Heart right ventricle (tissue), 16 donors: ENCODE measurements around the gene TSKU. TPM values are rescaled to one million over a fixed set of nuclear protein-coding genes. Genes with fewer than 3 reads are reported as not detected.
A peak's percentile ranks its signal among the peaks of the same experiment; 100 is the strongest.

Source experiments
- ATAC-seq, 8 donors: fragments of 200-7000 bp; cut with Tn5 transposase; one replicate each; pipeline ENCODE4 v1.9.1; 2020; ENCODE audit warnings: mild to moderate bottlenecking in 8 of 8, moderate library complexity in 8 of 8, moderate number of reproducible peaks in 1 of 8
- DNase-seq, 2 donors: peaks; one replicate each; pipeline ENCODE4 v3.0.0-alpha.2; 2020
- H3K27ac ChIP-seq, 10 donors: fragments of 200-600 bp; sonication (generic) in 2 of 10; one replicate each; pipeline versions ENCODE4 v1.5.0 to v1.8.0; 2020 to 2022; ENCODE audit warnings: mild to moderate bottlenecking in 3 of 10
- H3K27me3 ChIP-seq, 7 donors: fragments of 200-600 bp; one replicate each; pipeline ENCODE4 v1.8.0; 2021 to 2022; ENCODE audit warnings: mild to moderate bottlenecking in 2 of 7
- H3K36me3 ChIP-seq, 9 donors: fragments of 200-600 bp; sonication (generic) in 1 of 9; one replicate each; pipeline versions ENCODE4 v1.5.0 to v1.8.0; 2020 to 2022; ENCODE audit warnings: mild to moderate bottlenecking in 2 of 9
- H3K4me1 ChIP-seq, 9 donors: fragments of 200-600 bp; sonication (generic) in 1 of 9; one replicate each; pipeline versions ENCODE4 v1.5.0 to v1.8.0; 2020 to 2022; ENCODE audit warnings: mild to moderate bottlenecking in 4 of 9
- H3K4me3 ChIP-seq, 10 donors: fragments of 200-600 bp; sonication (generic) in 2 of 10; one replicate each; pipeline versions ENCODE4 v1.5.0 to v1.8.0; 2020 to 2022; ENCODE audit warnings: mild to moderate bottlenecking in 7 of 10, moderate library complexity in 2 of 10
- H3K9me3 ChIP-seq, 11 donors: fragments of 200-600 bp in 10 of 11; sonication (generic) in 2 of 11; one replicate each; pipeline versions ENCODE4 v1.5.0 to v1.8.0; 2013 to 2022; ENCODE audit warnings: mild to moderate bottlenecking in 2 of 11, control low read depth in 1 of 11, moderate library complexity in 1 of 11
- WGBS, 2 donors: extraction: QIAGEN DNeasy Blood & Tissue Kit; methylation state at CpG; one replicate each; pipeline ENCODE4 v1.1.7; 2013; ENCODE audit warnings: inconsistent platforms in 1 of 2; 5-methylcytosine and 5-hydroxymethylcytosine counted together
- intact Hi-C, 10 donors: fragments of 100-400 bp; cut with DNase I; formaldehyde crosslinking; loops; one replicate each; pipeline versions ENCODE4 v1.11.1 to v1.14.2; 2022
- polyA plus RNA-seq, 2 donors: library from polyadenylated mRNA; stranded (reverse); fragments of 200-250 nt; gene quantifications; one replicate each; pipeline ENCODE4 v1.2.3, GENCODE V29; 2013
- total RNA-seq, 10 donors: library from RNA; stranded (reverse); fragmentation: NEBNext Ultra II Directional in 3 of 10; extraction: Animal tissue kit (Norgen Biotek cat#: 25700) in 3 of 10; gene quantifications; one replicate each; pipeline versions ENCODE4 v1.2.1 to v1.2.4, GENCODE V29; 2021 to 2023
- TF ChIP-seq, protein P1 (sequence below), 9 donors: fragments of 200-600 bp; sonication (generic) in 2 of 9; IDR thresholded peaks; one replicate each; pipeline versions ENCODE4 v1.5.0 to v1.8.0; 2021 to 2022; ENCODE audit warnings: antibody characterized with exemption in 9 of 9, mild to moderate bottlenecking in 5 of 9, moderate library complexity in 1 of 9
- donor health status: Arrhythmogenic right ventricular cardiomyopathy.
- donor health status: ischemic (EF 13 %, LVEDD 7.1; RV severe dilation, severe dysfunction).
- donor health status: healthy with polysubstance abuse.
- donor health status: DM: no; HTN: yes; CAD: no.
- donor health status: DM: no; HTN: no; CAD: no.
- donor health status: ischemic (EF 25% LVEDD 6.9; RV normal size, moderate dysfunction).
- donor health status: ischemic (EF 25% LVEDD 5.7; RV mildly dilated, moderate dysfunction).
- donor health status: healthy.
- donor health status: DM: yes; HTN: yes; CAD: no.
- donor health status: Ischemic cardiomyopathy.
- donor health status: ischemic (EF 35%, LVEDD 5.7; RV mildly dilated, moderate dysfunction).
- donor health status: nonischemic (EF 11% LVEDD 7.7; RV severe dilation, severe dysfunction).
- donor health status: DM: yes; HTN: yes; CAD: no.
- donor health status: PGD.
- donor health status: ischemic (EF 29% LVEDD 5.4; RV normal size, mild dysfunction).
- donor health status: nonischemic (EF 23%, LVEDD 6.1; RV moderate dilation, normal function).

Gene TSKU
- total and polyA plus RNA-seq, 12 donors, result 3.0 to 21.9 (median 6.8) TPM

- TF ChIP-seq, protein P1, sequence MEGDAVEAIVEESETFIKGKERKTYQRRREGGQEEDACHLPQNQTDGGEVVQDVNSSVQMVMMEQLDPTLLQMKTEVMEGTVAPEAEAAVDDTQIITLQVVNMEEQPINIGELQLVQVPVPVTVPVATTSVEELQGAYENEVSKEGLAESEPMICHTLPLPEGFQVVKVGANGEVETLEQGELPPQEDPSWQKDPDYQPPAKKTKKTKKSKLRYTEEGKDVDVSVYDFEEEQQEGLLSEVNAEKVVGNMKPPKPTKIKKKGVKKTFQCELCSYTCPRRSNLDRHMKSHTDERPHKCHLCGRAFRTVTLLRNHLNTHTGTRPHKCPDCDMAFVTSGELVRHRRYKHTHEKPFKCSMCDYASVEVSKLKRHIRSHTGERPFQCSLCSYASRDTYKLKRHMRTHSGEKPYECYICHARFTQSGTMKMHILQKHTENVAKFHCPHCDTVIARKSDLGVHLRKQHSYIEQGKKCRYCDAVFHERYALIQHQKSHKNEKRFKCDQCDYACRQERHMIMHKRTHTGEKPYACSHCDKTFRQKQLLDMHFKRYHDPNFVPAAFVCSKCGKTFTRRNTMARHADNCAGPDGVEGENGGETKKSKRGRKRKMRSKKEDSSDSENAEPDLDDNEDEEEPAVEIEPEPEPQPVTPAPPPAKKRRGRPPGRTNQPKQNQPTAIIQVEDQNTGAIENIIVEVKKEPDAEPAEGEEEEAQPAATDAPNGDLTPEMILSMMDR (IDR thresholded peaks at IDR 0.05), result no peak
- H3K4me1 ChIP-seq, result peaks cover 8 to 43% (median 33%) of the 10 kb centered on the region in 9 donors
- no peak for DNase-seq
- H3K36me3 ChIP-seq, result no peaks in the 10 kb centered on the region
- no peaks in the 10 kb centered on the region for H3K27me3 ChIP-seq
- no peak for ATAC-seq
- no peak overlapping the region for H3K4me3 ChIP-seq
- intact Hi-C loops, result no loop called here
- no peak overlapping the region for H3K27ac ChIP-seq
- 95 to 97% methylated on average over 5 of the region's 5 CpGs for WGBS, 2 donors
- H3K9me3 ChIP-seq, result no peaks in the 10 kb centered on the region
Observed at GRCh38 chr11:76762356-76762752, 20.8 kb upstream of the TSKU start.

GRCh38 chr11:76762867-76763572, 20.1 kb upstream of the TSKU start:
- no peak overlapping the region for H3K4me3 ChIP-seq
- H3K36me3 ChIP-seq, result no peaks in the 10 kb centered on the region
- DNase-seq (no peak), ATAC-seq (no peak)
- H3K27me3 ChIP-seq, result no peaks in the 10 kb centered on the region
- H3K9me3 ChIP-seq, result no peaks in the 10 kb centered on the region
- WGBS, 2 donors, result 84 to 91% methylated on average over 5 of the region's 5 CpGs
- intact Hi-C loops, result no loop called here
- TF ChIP-seq, protein P1 (IDR thresholded peaks at IDR 0.05), result no peak
- H3K27ac ChIP-seq, result no peak overlapping the region
- peaks cover 8 to 49% (median 40%) of the 10 kb centered on the region in 9 donors for H3K4me1 ChIP-seq

DNA sequence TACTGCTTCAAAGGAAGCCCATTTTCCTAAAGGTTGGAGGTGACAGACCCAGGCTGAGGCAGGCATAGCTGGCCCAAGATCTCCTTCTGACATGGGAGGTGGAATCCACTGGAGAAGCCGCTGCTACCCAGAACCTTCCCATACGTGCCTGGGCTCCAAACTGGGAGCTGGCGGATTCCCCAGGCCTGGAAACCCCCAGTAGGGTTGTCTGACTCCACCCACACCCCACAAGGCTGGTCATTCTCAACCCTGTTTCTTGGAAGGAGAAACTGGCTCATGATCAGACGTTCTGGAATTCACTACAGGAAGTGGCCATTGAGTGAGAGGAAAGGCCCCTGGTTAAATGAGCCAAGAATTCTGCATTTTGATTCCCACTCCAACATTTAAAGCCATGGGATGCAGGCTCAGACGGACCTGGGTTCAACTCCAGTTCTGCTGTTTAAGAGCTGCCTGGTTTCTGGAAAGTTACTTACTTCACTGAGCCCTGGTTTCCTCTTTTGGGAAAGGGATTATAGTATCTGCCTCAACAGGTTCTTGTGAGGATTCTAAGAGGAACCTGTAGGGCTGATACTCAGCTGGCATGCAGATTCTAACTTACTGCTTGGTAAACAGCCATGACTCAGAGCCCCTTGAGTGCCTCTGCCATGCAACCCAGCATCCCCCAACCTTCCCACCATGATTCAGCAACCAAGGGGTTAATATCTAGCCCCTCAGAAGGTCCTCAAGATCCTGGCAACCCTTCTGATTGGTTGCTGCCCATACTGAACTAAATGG, 19.4 kb upstream of the TSKU start:
- 22 to 29% methylated on average over 5 of the region's 5 CpGs for WGBS, 2 donors
- Histone ChIP-seq H3K36me3 (no peaks in the 10 kb centered on the region), H3K9me3 (no peaks in the 10 kb centered on the region), H3K4me3 (no peak overlapping the region), H3K4me1 (peaks cover 12 to 57% (median 47%) of the 10 kb centered on the region in 9 donors), H3K27me3 (no peaks in the 10 kb centered on the region), H3K27ac (peak overlapping the region in 2 of 10 donors; percentile 44 to 55)
- TF ChIP-seq, protein P1 (IDR thresholded peaks at IDR 0.05), result no peak
- DNase-seq (peak in 1 of 2 donors; percentile 59), ATAC-seq (peak in 6 of 8 donors; percentile 47 to 68 (median 60))
- intact Hi-C loops, result no loop called here

DNA sequence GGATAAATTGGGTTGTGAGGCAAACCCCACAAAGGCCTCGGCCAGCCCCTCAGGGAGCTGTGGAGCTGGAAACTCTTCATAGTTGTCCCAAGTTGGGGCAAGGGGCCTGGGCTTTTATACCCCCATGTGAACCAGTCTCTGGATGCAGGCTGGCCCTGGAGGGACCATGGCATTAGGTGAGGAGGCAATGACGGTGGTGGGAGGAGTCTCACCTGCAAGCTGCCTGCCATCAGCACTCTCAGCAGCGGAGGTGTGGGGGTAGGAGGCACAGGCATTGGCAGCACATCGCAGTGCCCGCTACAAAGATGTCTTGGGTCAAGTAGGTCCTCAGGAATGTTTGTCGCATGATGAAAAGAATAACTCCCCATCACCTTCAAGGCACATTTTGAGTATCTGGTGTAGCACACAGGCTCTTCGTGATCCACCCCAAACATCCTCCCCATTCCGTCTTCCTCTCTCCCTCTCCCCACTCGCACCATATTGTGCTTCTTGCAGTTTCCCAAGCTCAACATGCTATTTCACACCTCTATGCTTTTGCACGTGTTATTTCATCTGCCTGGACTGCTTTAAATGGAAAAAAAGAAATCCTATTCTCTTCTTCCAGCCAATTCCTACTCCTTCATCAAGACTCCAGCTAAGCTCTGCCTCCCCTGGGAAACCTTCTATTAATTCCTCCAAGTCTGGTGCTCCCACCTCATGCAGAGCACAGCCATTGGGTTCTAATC, 18.1 kb upstream of the TSKU start:
- H3K9me3 ChIP-seq, result no peaks in the 10 kb centered on the region
- TF ChIP-seq, protein P1 (IDR thresholded peaks at IDR 0.05), result no peak
- H3K27me3 ChIP-seq, result no peaks in the 10 kb centered on the region
- intact Hi-C loops, result no loop called here
- 89 to 92% methylated on average over 10 of the region's 10 CpGs for WGBS, 2 donors
- peaks cover 12 to 66% (median 55%) of the 10 kb centered on the region in 9 donors for H3K4me1 ChIP-seq
- ATAC-seq (no peak), DNase-seq (no peak)
- H3K4me3 ChIP-seq, result no peak overlapping the region
- no peaks in the 10 kb centered on the region for H3K36me3 ChIP-seq
- H3K27ac ChIP-seq, result peak overlapping the region in 1 of 10 donors; percentile 50
